ENCODE results near the gene NMT1.

NMT1 gene

DNA sequence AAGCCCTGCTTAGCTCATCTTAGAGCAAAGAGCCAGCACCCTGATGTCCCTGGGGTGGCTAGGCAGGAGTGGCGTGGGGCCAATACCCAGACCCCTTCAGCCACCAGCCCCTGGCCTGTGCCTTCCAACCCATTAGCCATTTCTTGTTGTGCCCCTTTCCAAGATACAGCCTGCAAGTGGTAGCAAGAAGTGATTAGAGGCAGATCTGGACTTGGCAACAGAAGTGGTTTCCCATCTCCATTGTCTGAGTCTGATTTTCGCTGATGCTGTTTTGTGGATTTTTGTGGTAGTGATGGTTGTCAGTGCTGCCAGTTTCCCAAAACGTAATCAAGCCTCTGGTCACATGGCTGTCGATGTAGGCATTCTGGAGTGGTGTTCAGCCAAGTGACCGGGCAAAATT lies 45.5 kb downstream of the NMT1 start:
- no peak for TF ChIP-seq CTCF (IDR thresholded peaks at IDR 0.05; ENCODE audit: low read depth, low read length)
- H3K4me3 ChIP-seq (ENCODE audit: low read depth, low read length) = no peak overlapping the region

GRCh38 chr17:45107293-45108010 lies 46.3 kb downstream of the NMT1 start:
- H3K4me3 ChIP-seq (ENCODE audit: low read depth, low read length) = no peak overlapping the region
- TF ChIP-seq CTCF (IDR thresholded peaks at IDR 0.05; ENCODE audit: low read depth, low read length) = no peak

DNA sequence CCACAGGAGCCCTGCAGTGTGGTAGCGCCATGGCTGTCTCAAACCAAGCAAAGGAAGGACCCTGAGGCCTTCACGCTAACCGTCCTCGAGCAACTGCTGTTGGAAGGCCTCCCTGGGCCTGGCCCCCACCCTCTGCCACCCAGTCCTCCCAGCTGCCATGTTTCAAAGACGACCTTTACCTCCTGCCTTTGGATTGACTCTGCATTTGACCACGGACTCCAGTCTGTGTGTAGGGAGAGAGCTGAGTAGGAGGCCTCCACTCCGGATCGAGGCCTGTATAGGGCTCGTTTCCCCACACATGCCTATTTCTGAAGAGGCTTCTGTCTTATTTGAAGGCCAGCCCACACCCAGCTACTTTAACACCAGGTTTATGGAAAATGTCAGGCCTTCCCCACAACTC lies 46.9 kb downstream of the NMT1 start:
- no peak for TF ChIP-seq CTCF (IDR thresholded peaks at IDR 0.05; ENCODE audit: low read depth, low read length)
- no peak overlapping the region for H3K4me3 ChIP-seq (ENCODE audit: low read depth, low read length)

- TF ChIP-seq CTCF (IDR thresholded peaks at IDR 0.05; ENCODE audit: low read depth, low read length) = no peak
- no peak overlapping the region for H3K4me3 ChIP-seq (ENCODE audit: low read depth, low read length)
Observed at GRCh38 chr17:45108595-45109521, 47.7 kb downstream of the NMT1 start.

- H3K4me3 ChIP-seq (ENCODE audit: low read depth, low read length) = no peak overlapping the region
- TF ChIP-seq CTCF (IDR thresholded peaks at IDR 0.05; ENCODE audit: low read depth, low read length) = no peak
Observed at GRCh38 chr17:45110676-45111611, 49.8 kb downstream of the NMT1 start.

- H3K4me3 ChIP-seq (ENCODE audit: low read depth, low read length) = no peak overlapping the region
- no peak for TF ChIP-seq CTCF (IDR thresholded peaks at IDR 0.05; ENCODE audit: low read depth, low read length)
Observed at GRCh38 chr17:45111850-45112249, 50.7 kb downstream of the NMT1 start.

All from WI38 (cell line).